Neuronal stem cell (in vitro differentiated cells): ENCODE results near the gene BMPR2.
"Not testable (repeated sequence)": the region's sequence is repeated elsewhere in the genome, so short reads cannot be mapped to it uniquely, and the experiment has no call there.

ENCODE experiments used
- DNase-seq: peaks from one replicate; pipeline ENCODE4 v3.0.0-alpha.2; 2013; ENCODE audit warnings: low spot score
- H2AFZ ChIP-seq: one replicate; pipeline ENCODE4 v1.6.1; 2013; ENCODE audit warnings: mild to moderate bottlenecking, low read length, inconsistent platforms
- H2AK5ac ChIP-seq: 2 replicates; pipeline ENCODE4 v1.6.1; 2013; ENCODE audit warnings: low read depth, mild to moderate bottlenecking, inconsistent platforms, low read length, moderate library complexity, mixed read lengths
- H2BK120ac ChIP-seq: 2 replicates; pipeline ENCODE4 v1.6.1; 2013; ENCODE audit warnings: low read depth, mild to moderate bottlenecking, inconsistent platforms, low read length, moderate library complexity, mixed read lengths
- H2BK12ac ChIP-seq: one replicate; pipeline ENCODE4 v1.6.1; 2013; ENCODE audit warnings: low read length, inconsistent platforms
- H2BK15ac ChIP-seq: 2 replicates; pipeline ENCODE4 v1.6.1; 2013; ENCODE audit warnings: mild to moderate bottlenecking, low read length, inconsistent platforms, mixed read lengths
- H2BK5ac ChIP-seq: one replicate; pipeline ENCODE4 v1.6.1; 2013; ENCODE audit warnings: inconsistent platforms, mild to moderate bottlenecking, low read length, moderate library complexity
- H3K14ac ChIP-seq: one replicate; pipeline ENCODE4 v1.6.1; 2013; ENCODE audit warnings: low read length, inconsistent platforms
- H3K18ac ChIP-seq: 2 replicates; pipeline ENCODE4 v1.6.1; 2013; ENCODE audit warnings: low read length, inconsistent platforms
- H3K23ac ChIP-seq: 2 replicates; pipeline ENCODE4 v1.6.1; 2013; ENCODE audit warnings: low read depth, mild to moderate bottlenecking, mixed read lengths, low read length, inconsistent platforms; ENCODE audit not compliant: poor library complexity
- H3K27ac ChIP-seq: replicated peaks from 3 replicates; pipeline ENCODE4 v1.5.1; 2013; ENCODE audit warnings: low read length, inconsistent platforms
- H3K27me3 ChIP-seq, 3 experiments: 2 replicates each; pipeline ENCODE4 v1.6.1; 2013; ENCODE audit warnings: low read length in 3 of 3, mild to moderate bottlenecking in 2 of 3, inconsistent platforms in 1 of 3, low read depth in 1 of 3, mixed read lengths in 1 of 3, moderate library complexity in 1 of 3; ENCODE audit not compliant: control insufficient read depth in 3 of 3, insufficient read depth in 3 of 3
- H3K36me3 ChIP-seq, 2 donors: replicated peaks in 1 of 2; 2 replicates each; pipeline ENCODE4 v1.6.1; 2013; ENCODE audit warnings: low read length in 2 of 2; ENCODE audit not compliant: control insufficient read depth in 2 of 2, insufficient read depth in 2 of 2
- H3K4ac ChIP-seq: 2 replicates; pipeline ENCODE4 v1.6.1; 2013; ENCODE audit warnings: inconsistent platforms, mild to moderate bottlenecking, low read length, moderate library complexity
- H3K4me1 ChIP-seq, 2 donors: 1 replicate in 1 of 2; 2 replicates in 1 of 2; pipeline ENCODE4 v1.6.1; 2013; ENCODE audit warnings: low read length in 2 of 2, low read depth in 1 of 2; ENCODE audit not compliant: control insufficient read depth in 2 of 2, insufficient read depth in 1 of 2
- H3K4me2 ChIP-seq: one replicate; pipeline ENCODE4 v1.6.1; 2013; ENCODE audit warnings: mild to moderate bottlenecking, low read length, inconsistent platforms; ENCODE audit not compliant: insufficient read depth, poor library complexity, severe bottlenecking
- H3K4me3 ChIP-seq, 2 donors: 2 replicates each; pipeline ENCODE4 v1.5.1; 2013; ENCODE audit warnings: low read length in 2 of 2, mild to moderate bottlenecking in 2 of 2, inconsistent platforms in 1 of 2, moderate library complexity in 1 of 2
- H3K79me1 ChIP-seq: one replicate; pipeline ENCODE4 v1.6.1; 2013; ENCODE audit warnings: low read depth, mild to moderate bottlenecking, inconsistent platforms, low read length, moderate library complexity
- H3K9ac ChIP-seq: one replicate; pipeline ENCODE4 v1.6.1; 2013; ENCODE audit warnings: mild to moderate bottlenecking, low read depth, low read length, inconsistent platforms; ENCODE audit not compliant: poor library complexity
- H3K9me3 ChIP-seq, 2 donors: replicated peaks in 1 of 2; 2 replicates each; pipeline versions ENCODE3 to v1.6.1; 2013; ENCODE audit warnings: low read length in 2 of 2, mild to moderate bottlenecking in 2 of 2, inconsistent platforms in 1 of 2, low read depth in 1 of 2, mixed read lengths in 1 of 2, moderate library complexity in 1 of 2; ENCODE audit not compliant: control insufficient read depth in 2 of 2, insufficient read depth in 1 of 2
- H4K8ac ChIP-seq: one replicate; pipeline ENCODE4 v1.6.1; 2013; ENCODE audit warnings: low read depth, mild to moderate bottlenecking, inconsistent platforms, low read length, moderate library complexity
- H4K91ac ChIP-seq: one replicate; pipeline ENCODE4 v1.6.1; 2013; ENCODE audit warnings: low read length, low read depth, mild to moderate bottlenecking, inconsistent platforms; ENCODE audit not compliant: poor library complexity
- WGBS, 2 donors: extraction: QIAGEN DNeasy Blood & Tissue Kit; methylation state at CpG; one replicate each; pipeline ENCODE4 v1.1.7; 2013; ENCODE audit warnings: missing lambda C conversion rate in 2 of 2, mixed read lengths in 1 of 2; ENCODE audit not compliant: insufficient read length in 2 of 2, insufficient replicate concordance in 1 of 2; ENCODE audit errors: extremely low coverage in 2 of 2; 5-methylcytosine and 5-hydroxymethylcytosine counted together

Gene BMPR2

GRCh38 chr2:202353430-202353829 lies 22.7 kb upstream of the BMPR2 start:
- Histone ChIP-seq H2AFZ (no peak overlapping the region), H2BK12ac (no peak overlapping the region)

GRCh38 chr2:202355993-202356505 lies 20.1 kb upstream of the BMPR2 start:
- Histone ChIP-seq H3K23ac (no peak overlapping the region), H3K4me2 (no peak overlapping the region), H2AK5ac (no peak overlapping the region), H2AFZ (no peak overlapping the region), H2BK5ac (no peak overlapping the region), H3K9ac (no peak overlapping the region), H4K8ac (no peak overlapping the region), H3K36me3 (no peaks in the 10 kb centered on the region), H2BK15ac (no peak overlapping the region), H4K91ac (no peak overlapping the region), H3K18ac (no peak overlapping the region), H2BK12ac (no peak overlapping the region), H3K9me3 (no peaks in the 10 kb centered on the region), H3K27me3 (no peaks in the 10 kb centered on the region), H3K27ac (no peak overlapping the region), H2BK120ac (no peak overlapping the region), H3K4me3 (no peak overlapping the region), H3K4ac (no peak overlapping the region), H3K4me1 (no peaks in the 10 kb centered on the region), H3K79me1 (no peaks in the 10 kb centered on the region), H3K14ac (no peak overlapping the region)
- no peak for DNase-seq
- WGBS, 2 donors, result no CpG with 5 or more reads among the region's 1 CpG

More at GRCh38 chr2:202353430-202353829, 22.7 kb upstream of the BMPR2 start:
- Histone ChIP-seq H3K36me3 (no peaks in the 10 kb centered on the region), H3K79me1 (no peaks in the 10 kb centered on the region), H3K9ac (no peak overlapping the region), H3K4me3 (no peak overlapping the region), H3K27me3 (no peaks in the 10 kb centered on the region), H4K91ac (no peak overlapping the region), H3K4ac (no peak overlapping the region), H2BK15ac (no peak overlapping the region), H2BK120ac (no peak overlapping the region), H2AK5ac (no peak overlapping the region), H2BK5ac (no peak overlapping the region), H3K27ac (no peak overlapping the region), H3K23ac (no peak overlapping the region), H3K14ac (no peak overlapping the region), H3K9me3 (no peaks in the 10 kb centered on the region), H3K4me1 (no peaks in the 10 kb centered on the region), H3K4me2 (no peak overlapping the region), H4K8ac (no peak overlapping the region), H3K18ac (no peak overlapping the region)
- DNase-seq, result no peak
- no CpG with 5 or more reads among the region's 2 CpGs for WGBS, 2 donors

- no CpG with 5 or more reads among the region's 8 CpGs for WGBS, 2 donors
- H3K9me3 ChIP-seq, H3K4me1 ChIP-seq, H4K91ac ChIP-seq, H2AK5ac ChIP-seq, H2BK5ac ChIP-seq, H3K14ac ChIP-seq, H3K23ac ChIP-seq, H4K8ac ChIP-seq, H3K4me2 ChIP-seq, H3K27ac ChIP-seq, H3K18ac ChIP-seq, H3K4ac ChIP-seq, H3K36me3 ChIP-seq, H2BK12ac ChIP-seq, H3K4me3 ChIP-seq, H2BK120ac ChIP-seq, DNase-seq, H3K9ac ChIP-seq, H3K79me1 ChIP-seq, H2AFZ ChIP-seq, H2BK15ac ChIP-seq, H3K27me3 ChIP-seq: not testable (repeated sequence)
These were observed 17.2 kb upstream of the BMPR2 start for GRCh38 chr2:202358924-202359323.

GRCh38 chr2:202360646-202361045 lies 15.5 kb upstream of the BMPR2 start:
- H3K79me1 ChIP-seq, result no peaks in the 10 kb centered on the region
- no peak overlapping the region for H3K4me2 ChIP-seq
- H3K18ac ChIP-seq, result no peak overlapping the region
- H3K9ac ChIP-seq, result no peak overlapping the region
- no peaks in the 10 kb centered on the region for H3K27me3 ChIP-seq
- no peak overlapping the region for H2AFZ ChIP-seq
- no peak overlapping the region for H3K14ac ChIP-seq
- no peak overlapping the region for H3K27ac ChIP-seq
- WGBS, 2 donors, result no CpG with 5 or more reads among the region's 2 CpGs
- no peak overlapping the region for H2BK5ac ChIP-seq
- H4K91ac ChIP-seq, result no peak overlapping the region
- no peaks in the 10 kb centered on the region for H3K4me1 ChIP-seq
- no peak overlapping the region for H2AK5ac ChIP-seq
- no peak overlapping the region for H2BK120ac ChIP-seq
- H2BK12ac ChIP-seq, result no peak overlapping the region
- no peak for DNase-seq
- no peak overlapping the region for H3K23ac ChIP-seq
- no peak overlapping the region for H4K8ac ChIP-seq
- H3K36me3 ChIP-seq, result no peaks in the 10 kb centered on the region
- H3K4ac ChIP-seq, result no peak overlapping the region
- no peak overlapping the region for H3K4me3 ChIP-seq
- H2BK15ac ChIP-seq, result no peak overlapping the region
- no peaks in the 10 kb centered on the region for H3K9me3 ChIP-seq
